RWPE1 (cell line): ENCODE data around the gene MARCHF9.
"Not testable (repeated sequence)": the region's sequence is repeated elsewhere in the genome, so short reads cannot be mapped to it uniquely, and the experiment has no call there.

Source experiments
- CTCF ChIA-PET: fragments of 350-600 bp; sonication (Branson Sonifier 250); formaldehyde crosslinking; extraction: SDS; loops from one replicate; lab custom pipeline; 2021; lab: Yijun Ruan, JAX
- POLR2A ChIA-PET: fragments of 400-600 bp; formaldehyde crosslinking; extraction: SDS; loops from one replicate; lab custom pipeline; 2020; ENCODE audit warnings: antibody characterized with exemption; ENCODE audit not compliant: low non-redundant PET; lab: Yijun Ruan, JAX
- DNase-seq: peaks from one replicate; pipeline ENCODE4 v3.0.0; 2012; ENCODE audit warnings: low spot score
- H3K27ac ChIP-seq: fragments of 450-650 bp; 2 replicates; pipeline ENCODE4 v1.5.1; 2017
- TF ChIP-seq, protein P1 (sequence below): fragments of 450-650 bp; conservative IDR thresholded peaks from 2 replicates; pipeline ENCODE4 v1.5.1; 2017; ENCODE audit warnings: low read depth, mild to moderate bottlenecking

The MARCHF9 gene

DNA sequence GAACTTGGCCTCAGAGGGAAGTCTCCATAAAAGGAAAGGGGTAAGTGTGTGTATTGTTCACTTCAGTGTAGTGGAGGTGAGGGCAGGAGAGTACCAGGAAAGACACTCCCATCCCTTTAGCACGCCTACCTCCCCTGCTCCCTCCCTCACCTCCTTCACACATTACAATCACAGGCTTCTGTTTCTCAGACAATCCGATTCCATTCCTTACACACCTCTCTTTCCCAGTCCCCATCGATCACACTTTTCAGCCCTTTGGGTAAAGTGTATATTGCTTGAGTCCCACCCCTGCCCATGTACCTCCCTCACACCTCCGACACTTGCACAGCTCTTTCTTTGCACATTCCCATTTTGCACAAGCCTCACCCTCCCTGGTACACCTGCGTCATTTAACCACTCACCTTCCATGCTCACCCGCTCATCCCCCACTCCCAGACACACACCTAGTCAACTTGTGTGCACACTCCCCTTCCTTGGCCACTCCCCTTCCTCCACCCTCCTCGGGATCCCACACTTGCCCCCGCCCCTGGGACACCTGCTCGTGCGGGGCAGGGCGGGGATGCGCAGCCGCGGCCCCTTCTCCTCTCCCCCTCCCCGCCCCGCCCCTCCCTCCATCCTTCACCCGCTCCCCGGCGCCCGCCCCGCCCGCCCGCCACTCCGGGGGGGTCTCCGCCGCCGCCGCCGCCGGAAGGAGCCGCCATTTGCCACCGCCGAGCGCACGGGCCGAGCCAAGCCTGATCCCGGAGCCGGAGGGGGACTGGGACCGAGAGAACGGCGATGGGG, at the start of gene MARCHF9:
Gene MARCHF9, plus strand, starts transcription at position 693 of the 783 bp plus-strand sequence. CDS start 426 bp downstream, outside the sequence.
- POLR2A ChIA-PET: no interaction called here
- H3K27ac ChIP-seq: peak within 1 kb of the TSS; percentile 79
- CTCF ChIA-PET: interaction anchor here (0.7 kb wide), 1 partner anchor 28 kb away, joined by 3 read pairs; no protein-coding TSS in a partner anchor
- TF ChIP-seq, protein P1, sequence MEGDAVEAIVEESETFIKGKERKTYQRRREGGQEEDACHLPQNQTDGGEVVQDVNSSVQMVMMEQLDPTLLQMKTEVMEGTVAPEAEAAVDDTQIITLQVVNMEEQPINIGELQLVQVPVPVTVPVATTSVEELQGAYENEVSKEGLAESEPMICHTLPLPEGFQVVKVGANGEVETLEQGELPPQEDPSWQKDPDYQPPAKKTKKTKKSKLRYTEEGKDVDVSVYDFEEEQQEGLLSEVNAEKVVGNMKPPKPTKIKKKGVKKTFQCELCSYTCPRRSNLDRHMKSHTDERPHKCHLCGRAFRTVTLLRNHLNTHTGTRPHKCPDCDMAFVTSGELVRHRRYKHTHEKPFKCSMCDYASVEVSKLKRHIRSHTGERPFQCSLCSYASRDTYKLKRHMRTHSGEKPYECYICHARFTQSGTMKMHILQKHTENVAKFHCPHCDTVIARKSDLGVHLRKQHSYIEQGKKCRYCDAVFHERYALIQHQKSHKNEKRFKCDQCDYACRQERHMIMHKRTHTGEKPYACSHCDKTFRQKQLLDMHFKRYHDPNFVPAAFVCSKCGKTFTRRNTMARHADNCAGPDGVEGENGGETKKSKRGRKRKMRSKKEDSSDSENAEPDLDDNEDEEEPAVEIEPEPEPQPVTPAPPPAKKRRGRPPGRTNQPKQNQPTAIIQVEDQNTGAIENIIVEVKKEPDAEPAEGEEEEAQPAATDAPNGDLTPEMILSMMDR: no peak
- DNase-seq: peak; percentile 82

GRCh38 chr12:57707250-57707649, 47.7 kb upstream of the MARCHF9 start:
- no peak for DNase-seq
- ChIA-PET POLR2A (no interaction called here), CTCF (interaction anchor here (0.6 to 0.8 kb wide), 2 partner anchors 19 to 115 kb away, joined by 3 read pairs; no protein-coding TSS in a partner anchor)
- no peak overlapping the region for H3K27ac ChIP-seq
- TF ChIP-seq, protein P1: no peak

GRCh38 chr12:57708296-57708695, 46.6 kb upstream of the MARCHF9 start:
- ChIA-PET CTCF (interaction anchor here (0.8 kb wide), 1 partner anchor 18 kb away, joined by 3 read pairs; no protein-coding TSS in a partner anchor), POLR2A (no interaction called here)
- TF ChIP-seq, protein P1: no peak
- DNase-seq: no peak
- no peak overlapping the region for H3K27ac ChIP-seq

- ChIA-PET POLR2A (no interaction called here), CTCF (interaction anchor here (0.5 to 1.6 kb wide), 2 partner anchors 13 to 249 kb away, joined by 4 to 10 read pairs; no protein-coding TSS in a partner anchor)
- H3K27ac ChIP-seq: no peak overlapping the region
- TF ChIP-seq, protein P1: no peak
- no peak for DNase-seq
Observed at GRCh38 chr12:57712701-57713100, 42.2 kb upstream of the MARCHF9 start.

GRCh38 chr12:57713209-57713608, 41.7 kb upstream of the MARCHF9 start:
- TF ChIP-seq, protein P1: no peak
- ChIA-PET POLR2A (no interaction called here), CTCF (interaction anchor here (0.5 to 1.6 kb wide), 4 partner anchors 13 to 249 kb away, joined by 4 to 10 read pairs (median 4); partner anchors contain the start of gene OS9)
- no peak for DNase-seq
- no peak overlapping the region for H3K27ac ChIP-seq

- DNase-seq, H3K27ac ChIP-seq, POLR2A ChIA-PET, CTCF ChIA-PET: not testable (repeated sequence)
Observed at GRCh38 chr12:57715036-57715748, 39.7 kb upstream of the MARCHF9 start.
